ENCODE results near the gene KATNAL2. TPM values are rescaled to one million over a fixed set of nuclear protein-coding genes. Genes with fewer than 3 reads are reported as not detected.

KATNAL2 gene
- total RNA-seq, 1 donor from 2014 or later, result 3.0 TPM

DNA sequence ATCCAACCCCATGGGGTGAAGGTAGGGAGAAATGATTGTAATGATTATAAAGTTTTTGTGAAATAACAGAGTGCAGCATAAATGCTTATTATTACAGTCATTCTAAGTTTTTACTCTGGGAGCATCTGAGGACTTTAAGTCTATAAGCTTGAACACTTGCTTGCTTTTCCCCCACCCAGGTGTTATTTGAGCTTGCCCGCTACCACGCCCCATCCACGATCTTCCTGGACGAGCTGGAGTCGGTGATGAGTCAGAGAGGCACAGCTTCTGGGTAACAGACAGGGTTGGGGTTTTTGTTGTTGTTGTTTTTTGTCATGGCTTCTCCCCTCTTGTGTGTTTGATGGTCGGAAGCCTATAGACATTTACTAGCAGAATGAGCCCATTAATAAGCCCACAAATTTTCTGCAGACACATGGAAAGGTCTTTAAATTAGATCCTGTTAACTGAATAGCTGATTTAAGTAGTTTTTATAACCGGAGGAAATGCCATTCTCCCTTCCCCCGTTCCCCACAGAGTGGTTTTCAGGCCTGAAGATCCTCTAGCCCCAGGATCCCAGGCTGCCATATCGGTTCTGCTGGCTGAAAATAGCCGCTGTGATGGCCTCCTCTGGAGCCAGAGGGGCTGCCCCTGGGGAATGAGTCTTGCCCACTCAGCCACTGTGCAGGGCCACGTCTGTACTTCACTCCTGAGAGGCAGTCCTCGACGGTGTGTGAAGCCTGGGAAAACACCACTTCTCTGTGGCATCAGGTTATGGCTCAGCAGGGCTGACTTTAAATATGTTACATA lies 157.9 kb downstream of the KATNAL2 start:
- Histone ChIP-seq H3K27me3 (ENCODE audit: insufficient read depth, low read length) (no peaks in the 10 kb centered on the region), H4K20me1 (ENCODE audit: insufficient read depth, low read length) (no peaks in the 10 kb centered on the region), H3K4me2 (ENCODE audit: low read length) (peak overlapping the region; percentile 48), H3K9me3 (ENCODE audit: insufficient read depth, low read depth, low read length) (no peaks in the 10 kb centered on the region), H3K4me3 (ENCODE audit: insufficient read depth, low read depth, low read length) (no peak overlapping the region), H3K36me3 (ENCODE audit: insufficient read depth, low read length) (no peaks in the 10 kb centered on the region), H2AFZ (ENCODE audit: low read depth, low read length) (peak overlapping the region; percentile 45), H3K79me2 (ENCODE audit: insufficient read depth, low read length) (no peaks in the 10 kb centered on the region), H3K27ac (ENCODE audit: low read depth, low read length) (no peak overlapping the region), H3K9ac (ENCODE audit: low read length) (no peak overlapping the region), H3K4me1 (ENCODE audit: insufficient read depth, low read length) (no peaks in the 10 kb centered on the region)
- no peaks in the 10 kb centered on the region for H3K9me3 Mint-ChIP-seq (ENCODE audit: unreplicated experiment)
- TF ChIP-seq, protein P1, sequence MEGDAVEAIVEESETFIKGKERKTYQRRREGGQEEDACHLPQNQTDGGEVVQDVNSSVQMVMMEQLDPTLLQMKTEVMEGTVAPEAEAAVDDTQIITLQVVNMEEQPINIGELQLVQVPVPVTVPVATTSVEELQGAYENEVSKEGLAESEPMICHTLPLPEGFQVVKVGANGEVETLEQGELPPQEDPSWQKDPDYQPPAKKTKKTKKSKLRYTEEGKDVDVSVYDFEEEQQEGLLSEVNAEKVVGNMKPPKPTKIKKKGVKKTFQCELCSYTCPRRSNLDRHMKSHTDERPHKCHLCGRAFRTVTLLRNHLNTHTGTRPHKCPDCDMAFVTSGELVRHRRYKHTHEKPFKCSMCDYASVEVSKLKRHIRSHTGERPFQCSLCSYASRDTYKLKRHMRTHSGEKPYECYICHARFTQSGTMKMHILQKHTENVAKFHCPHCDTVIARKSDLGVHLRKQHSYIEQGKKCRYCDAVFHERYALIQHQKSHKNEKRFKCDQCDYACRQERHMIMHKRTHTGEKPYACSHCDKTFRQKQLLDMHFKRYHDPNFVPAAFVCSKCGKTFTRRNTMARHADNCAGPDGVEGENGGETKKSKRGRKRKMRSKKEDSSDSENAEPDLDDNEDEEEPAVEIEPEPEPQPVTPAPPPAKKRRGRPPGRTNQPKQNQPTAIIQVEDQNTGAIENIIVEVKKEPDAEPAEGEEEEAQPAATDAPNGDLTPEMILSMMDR (IDR thresholded peaks at IDR 0.05; ENCODE audit: insufficient read depth, low read depth, low read length), result no peak
- no peak for TF ChIP-seq EZH2 (IDR thresholded peaks at IDR 0.05; ENCODE audit: insufficient read depth, low read length)
- DNase-seq (ENCODE audit: low read depth), result peak; percentile 5
- no peak overlapping the region for H3K4me3 Mint-ChIP-seq (ENCODE audit: unreplicated experiment)
- H3K27ac Mint-ChIP-seq (ENCODE audit: unreplicated experiment), result peak overlapping the region; percentile 80
- H3K4me1 Mint-ChIP-seq (ENCODE audit: low read depth, unreplicated experiment), result peaks cover 28% of the 10 kb centered on the region
- no peaks in the 10 kb centered on the region for H3K27me3 Mint-ChIP-seq (ENCODE audit: low read depth, unreplicated experiment)
- no peak for FAIRE-seq
- peaks cover 6% of the 10 kb centered on the region for H3K36me3 Mint-ChIP-seq (ENCODE audit: low read depth, unreplicated experiment)

DNA sequence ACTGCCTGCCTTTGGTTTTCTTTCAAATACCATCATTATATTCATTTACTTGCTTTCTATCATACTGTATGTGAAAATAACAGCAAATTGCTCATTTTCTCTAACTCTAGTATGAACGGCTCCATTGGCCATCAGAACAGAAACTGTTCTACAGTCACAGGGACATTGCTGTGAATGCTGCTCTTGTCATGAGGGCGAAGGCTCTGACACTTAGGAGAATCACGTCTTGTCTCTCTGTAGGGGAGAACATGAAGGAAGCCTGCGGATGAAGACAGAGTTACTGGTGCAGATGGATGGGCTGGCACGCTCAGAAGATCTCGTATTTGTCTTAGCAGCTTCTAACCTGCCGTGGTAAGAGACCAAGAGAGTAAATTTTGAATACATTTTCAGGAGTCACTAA lies 159.7 kb downstream of the KATNAL2 start:
- no peak for TF ChIP-seq EZH2 (IDR thresholded peaks at IDR 0.05; ENCODE audit: insufficient read depth, low read length)
- TF ChIP-seq, protein P1 (IDR thresholded peaks at IDR 0.05; ENCODE audit: insufficient read depth, low read depth, low read length), result no peak
- H3K27ac ChIP-seq (ENCODE audit: low read depth, low read length), result no peak overlapping the region
- DNase-seq (ENCODE audit: low read depth) (no peak), FAIRE-seq (no peak)
- no peaks in the 10 kb centered on the region for H3K9me3 Mint-ChIP-seq (ENCODE audit: unreplicated experiment)
- no peak overlapping the region for H3K4me2 ChIP-seq (ENCODE audit: low read length)
- H3K9ac ChIP-seq (ENCODE audit: low read length), result no peak overlapping the region
- no peaks in the 10 kb centered on the region for H3K4me1 ChIP-seq (ENCODE audit: insufficient read depth, low read length)
- H3K4me1 Mint-ChIP-seq (ENCODE audit: low read depth, unreplicated experiment), result peaks cover 28% of the 10 kb centered on the region
- no peak overlapping the region for H3K4me3 ChIP-seq (ENCODE audit: insufficient read depth, low read depth, low read length)
- H3K36me3 ChIP-seq (ENCODE audit: insufficient read depth, low read length), result no peaks in the 10 kb centered on the region
- no peaks in the 10 kb centered on the region for H3K79me2 ChIP-seq (ENCODE audit: insufficient read depth, low read length)
- no peaks in the 10 kb centered on the region for H4K20me1 ChIP-seq (ENCODE audit: insufficient read depth, low read length)
- H3K27me3 ChIP-seq (ENCODE audit: insufficient read depth, low read length), result no peaks in the 10 kb centered on the region
- H3K36me3 Mint-ChIP-seq (ENCODE audit: low read depth, unreplicated experiment), result peaks cover 6% of the 10 kb centered on the region
- H3K4me3 Mint-ChIP-seq (ENCODE audit: unreplicated experiment), result no peak overlapping the region
- no peak overlapping the region for H2AFZ ChIP-seq (ENCODE audit: low read depth, low read length)
- H3K27me3 Mint-ChIP-seq (ENCODE audit: low read depth, unreplicated experiment), result no peaks in the 10 kb centered on the region
- no peaks in the 10 kb centered on the region for H3K9me3 ChIP-seq (ENCODE audit: insufficient read depth, low read depth, low read length)
- no peak overlapping the region for H3K27ac Mint-ChIP-seq (ENCODE audit: unreplicated experiment)

DNA sequence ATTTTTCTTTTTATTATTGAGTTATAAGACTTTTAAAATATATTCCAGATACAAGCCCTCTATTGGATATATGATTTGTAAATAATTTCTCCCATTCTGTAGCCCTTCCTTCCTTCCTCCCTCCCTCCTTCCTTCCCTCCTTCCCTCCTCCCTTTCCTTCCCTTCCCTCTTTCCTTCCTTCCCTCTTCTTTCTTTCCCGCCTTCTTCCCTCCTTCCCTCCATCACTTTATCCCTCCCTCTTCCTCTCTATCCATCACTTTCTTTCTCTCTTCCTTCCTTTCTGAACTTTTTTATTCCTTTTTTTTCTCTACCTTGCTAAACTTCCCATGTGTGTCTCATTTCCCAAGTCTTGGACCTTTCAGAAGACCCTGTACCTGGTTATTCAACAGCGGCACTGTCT lies 163.5 kb downstream of the KATNAL2 start:
- Histone ChIP-seq H3K36me3 (ENCODE audit: insufficient read depth, low read length) (no peaks in the 10 kb centered on the region), H3K27me3 (ENCODE audit: insufficient read depth, low read length) (no peaks in the 10 kb centered on the region), H3K4me1 (ENCODE audit: insufficient read depth, low read length) (no peaks in the 10 kb centered on the region), H4K20me1 (ENCODE audit: insufficient read depth, low read length) (no peaks in the 10 kb centered on the region), H3K9ac (ENCODE audit: low read length) (no peak overlapping the region), H3K79me2 (ENCODE audit: insufficient read depth, low read length) (no peaks in the 10 kb centered on the region), H3K4me3 (ENCODE audit: insufficient read depth, low read depth, low read length) (no peak overlapping the region), H3K27ac (ENCODE audit: low read depth, low read length) (no peak overlapping the region), H3K4me2 (ENCODE audit: low read length) (no peak overlapping the region), H3K9me3 (ENCODE audit: insufficient read depth, low read depth, low read length) (no peaks in the 10 kb centered on the region), H2AFZ (ENCODE audit: low read depth, low read length) (no peak overlapping the region)
- Mint-ChIP-seq H3K9me3 (ENCODE audit: unreplicated experiment) (no peaks in the 10 kb centered on the region), H3K4me3 (ENCODE audit: unreplicated experiment) (no peak overlapping the region), H3K4me1 (ENCODE audit: low read depth, unreplicated experiment) (peaks cover 7% of the 10 kb centered on the region), H3K36me3 (ENCODE audit: low read depth, unreplicated experiment) (peaks cover 6% of the 10 kb centered on the region), H3K27me3 (ENCODE audit: low read depth, unreplicated experiment) (no peaks in the 10 kb centered on the region), H3K27ac (ENCODE audit: unreplicated experiment) (no peak overlapping the region)
- no peak for DNase-seq (ENCODE audit: low read depth)
- FAIRE-seq, result no peak
- TF ChIP-seq, protein P1 (IDR thresholded peaks at IDR 0.05; ENCODE audit: insufficient read depth, low read depth, low read length), result no peak
- TF ChIP-seq EZH2 (IDR thresholded peaks at IDR 0.05; ENCODE audit: insufficient read depth, low read length), result no peak
